NOMO-1 (cell line): ENCODE results near the gene RHBDF1.
A peak's percentile ranks its signal among the peaks of the same experiment; 100 is the strongest.
"Not testable (repeated sequence)": the region's sequence is repeated elsewhere in the genome, so short reads cannot be mapped to it uniquely, and the experiment has no call there.

Experiments used
- DNase-seq, 2 experiments: peaks; one replicate each; lab custom pipeline; 2025; ENCODE audit not compliant: unreplicated experiment in 2 of 2; lab: John Stamatoyannopoulos, UW

The RHBDF1 gene

GRCh38 chr16:60929-61878 is 11.2 kb downstream of the RHBDF1 start:
- no peak for DNase-seq

DNA sequence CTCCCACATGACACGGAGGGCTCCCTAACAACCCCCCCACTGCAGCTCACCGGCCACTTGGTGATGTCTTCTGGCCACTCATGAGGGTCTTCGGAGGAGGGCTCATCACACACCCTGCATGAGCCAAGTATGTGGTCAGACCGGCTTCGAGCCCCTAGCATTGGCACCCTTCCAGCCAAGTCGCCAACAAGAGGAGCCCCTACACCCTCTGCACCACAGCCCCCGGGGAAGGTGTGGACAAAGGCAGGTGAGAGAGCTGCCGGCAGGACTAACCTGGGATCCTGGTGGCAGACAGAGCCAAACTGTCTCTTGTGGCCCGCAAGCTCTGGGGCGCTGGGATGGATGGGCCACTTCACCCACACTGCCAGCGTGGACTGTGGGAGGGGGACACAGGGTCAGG is 12.3 kb downstream of the RHBDF1 start:
- no peak for DNase-seq

GRCh38 chr16:59440-60059 is 12.9 kb downstream of the RHBDF1 start:
- DNase-seq = no peak

GRCh38 chr16:58491-59439 is 13.7 kb downstream of the RHBDF1 start:
- no peak for DNase-seq

DNA sequence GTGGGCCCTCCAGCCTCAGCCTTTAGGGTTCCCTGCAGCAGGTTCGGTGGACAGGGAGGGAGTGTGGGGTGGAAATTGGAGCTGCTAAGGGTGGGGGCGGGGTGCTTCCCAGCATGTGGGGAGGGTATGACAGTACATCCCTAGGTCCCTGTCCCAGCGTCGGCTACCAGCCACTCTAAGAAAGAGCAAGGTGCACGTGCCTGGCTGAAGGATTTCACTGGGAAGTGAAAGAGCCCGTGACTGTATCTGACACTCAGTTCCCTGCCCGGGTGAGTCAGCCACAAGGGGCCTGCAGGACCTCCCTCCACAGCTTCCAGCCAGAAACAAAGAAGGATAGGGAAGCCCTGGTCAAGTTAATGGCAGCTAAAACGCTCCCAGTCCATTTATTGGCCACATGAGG is 14.7 kb downstream of the RHBDF1 start:
- DNase-seq = no peak

GRCh38 chr16:56231-56927 is 16.1 kb downstream of the RHBDF1 start:
- DNase-seq = no peak

- no peak for DNase-seq
Measured at GRCh38 chr16:55571-56136, 16.8 kb downstream of the RHBDF1 start.

- DNase-seq = peak in 1 of 2 experiments; percentile 52
Measured at GRCh38 chr16:54237-54581, 18.2 kb downstream of the RHBDF1 start.

DNA sequence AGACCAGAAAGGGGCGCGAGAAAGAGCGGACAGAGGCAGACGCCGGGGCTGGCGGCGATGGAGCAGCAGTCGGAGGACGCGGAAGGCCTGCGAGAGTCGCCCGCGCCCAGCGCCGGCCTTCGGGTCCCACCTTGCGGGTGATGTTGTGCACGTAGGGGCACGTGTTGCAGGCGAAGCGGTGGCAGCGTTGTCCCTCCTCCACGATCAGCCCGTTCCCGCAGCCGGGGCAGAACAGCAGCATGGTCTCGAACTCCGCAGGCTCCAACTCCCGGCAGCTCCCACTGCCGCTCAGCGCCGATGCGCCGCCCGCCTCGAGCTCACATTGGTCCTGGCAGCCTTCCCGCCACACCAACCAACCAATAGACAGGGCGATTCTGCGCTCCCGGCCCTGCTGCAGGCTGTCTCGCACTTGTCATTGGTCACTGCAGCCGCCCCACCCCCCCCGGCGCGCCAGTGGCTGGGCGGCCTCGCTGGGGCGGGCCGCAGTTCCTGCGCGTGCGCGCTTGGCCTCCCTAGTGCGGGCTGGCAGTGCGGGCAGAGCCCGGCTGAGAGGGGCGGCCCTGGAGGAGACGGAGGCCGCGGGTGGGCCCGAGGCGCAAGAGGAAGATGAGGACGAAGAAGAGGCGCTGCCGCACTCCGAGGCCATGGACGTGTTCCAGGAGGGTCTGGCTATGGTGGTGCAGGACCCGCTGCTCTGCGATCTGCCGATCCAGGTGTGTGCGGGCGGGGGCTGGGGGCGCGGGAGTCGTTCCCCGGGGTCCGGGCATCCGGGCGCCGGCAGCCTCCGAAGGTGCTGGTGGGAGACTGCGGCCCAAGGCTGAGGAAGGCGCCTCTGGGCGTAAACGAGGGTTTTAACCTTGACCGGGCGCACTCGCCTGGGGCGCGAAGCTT is 18.8 kb downstream of the RHBDF1 start, which contains the start of the genes POLR3K and SNRNP25:
Gene POLR3K (minus strand): TSS at position 263 of the 891 bp plus-strand sequence. CDS start 22 bp downstream, at position 241.
Gene SNRNP25 (plus strand): TSS at position 483 of the 891 bp plus-strand sequence. CDS start 189 bp downstream, at position 672.
- peak; percentile 97 to 98 for DNase-seq

DNA sequence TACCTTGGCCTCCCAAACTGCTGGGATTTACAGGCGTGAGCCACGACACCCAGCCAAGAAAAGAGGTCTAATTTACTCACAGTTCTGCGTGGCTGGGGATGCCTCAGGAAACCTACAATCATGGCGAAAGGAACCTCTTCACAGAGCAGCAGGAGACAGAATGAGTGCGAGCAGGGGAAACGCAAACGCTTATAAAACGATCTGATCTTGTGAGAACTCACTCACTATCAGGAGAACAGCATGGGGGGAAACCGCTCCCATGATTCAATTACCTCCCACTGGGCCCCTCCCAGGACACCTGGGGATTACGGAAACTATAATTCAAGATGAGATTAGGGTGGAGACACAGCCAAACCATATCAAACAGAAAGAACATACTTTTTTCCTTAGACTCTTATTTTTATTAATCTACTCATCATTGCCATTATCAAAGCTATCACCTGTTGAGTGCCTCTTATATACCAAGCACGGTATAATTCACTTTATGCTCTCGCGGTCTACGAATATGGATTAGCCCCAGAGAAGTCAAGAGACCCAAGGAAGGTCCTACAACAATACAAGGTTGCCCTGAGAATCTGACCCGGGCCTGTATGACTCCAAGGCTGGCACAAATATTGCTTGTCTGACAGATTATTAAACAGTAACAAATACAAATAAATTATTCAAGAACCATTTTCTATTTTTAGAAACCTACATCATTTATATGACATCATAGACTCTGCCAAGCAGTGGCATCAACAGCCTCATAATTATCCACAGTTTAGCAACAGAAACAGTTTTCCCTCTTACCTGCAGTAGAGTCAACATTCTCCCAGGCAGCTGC is 21.5 kb downstream of the RHBDF1 start:
- no peak for DNase-seq

- no peak for DNase-seq
Measured at GRCh38 chr16:47234-47633, 25.2 kb downstream of the RHBDF1 start.

DNA sequence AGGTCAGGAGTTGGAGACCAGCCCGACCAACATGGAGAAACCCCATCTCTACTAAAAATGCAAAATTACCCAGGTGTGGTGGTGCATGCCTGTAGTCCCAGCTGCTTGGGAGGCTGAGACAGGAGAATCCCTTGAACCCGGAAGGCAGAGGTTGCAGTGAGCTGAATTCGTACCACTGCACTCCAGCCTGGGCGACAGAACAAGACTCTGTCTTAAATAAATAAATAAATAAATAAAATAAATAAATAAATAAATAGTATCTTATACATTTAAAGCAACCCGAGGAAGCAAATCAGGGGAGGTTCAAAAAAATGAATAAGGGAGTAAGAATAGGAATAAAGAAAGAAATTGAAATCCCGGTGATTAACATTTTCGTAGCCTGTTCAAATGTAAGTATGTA is 25.9 kb downstream of the RHBDF1 start:
- DNase-seq = not testable (repeated sequence)

DNA sequence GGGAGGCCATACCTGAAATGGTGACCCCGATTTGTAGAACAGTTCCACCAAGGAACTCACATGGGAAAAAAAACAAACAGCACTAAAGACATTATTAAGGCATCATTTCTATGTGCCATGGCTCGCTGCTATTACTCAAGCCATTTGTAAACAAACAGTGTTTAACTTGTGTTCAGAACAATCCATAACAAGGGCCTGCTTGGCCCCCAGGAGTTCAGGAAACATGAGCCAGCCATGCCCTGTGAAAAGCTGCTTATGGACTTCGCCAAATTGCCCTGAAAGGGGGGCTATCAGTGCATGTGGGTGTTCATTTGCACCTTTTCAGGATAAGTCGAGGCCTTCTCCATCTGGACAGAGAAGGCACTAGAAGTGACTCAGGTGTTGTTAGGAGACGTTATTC is 27.0 kb downstream of the RHBDF1 start:
- no peak for DNase-seq

- no peak for DNase-seq
Measured at GRCh38 chr16:44655-45054, 27.8 kb downstream of the RHBDF1 start.

- no peak for DNase-seq
Measured at GRCh38 chr16:43294-43693, 29.1 kb downstream of the RHBDF1 start.

DNA sequence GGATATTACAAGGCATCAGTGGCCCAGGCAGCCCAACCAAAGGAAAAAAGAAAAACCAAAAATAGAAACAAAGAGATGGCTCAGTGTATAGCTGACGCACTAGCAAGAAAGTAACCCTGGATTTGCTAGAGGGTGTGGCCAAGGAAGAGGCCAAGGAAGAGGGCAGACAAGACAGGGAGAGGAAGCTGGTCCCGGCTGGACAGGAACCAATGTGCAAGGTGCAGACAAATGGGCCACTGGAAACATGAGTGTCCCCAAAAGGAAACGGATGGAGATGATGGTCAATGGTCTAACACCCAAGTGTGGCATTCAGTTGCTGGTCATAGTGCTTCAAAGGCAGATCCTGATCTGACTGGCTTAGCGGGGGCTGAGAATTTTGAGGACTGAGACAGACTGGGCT is 29.7 kb downstream of the RHBDF1 start:
- DNase-seq = no peak

- no peak for DNase-seq
Measured at GRCh38 chr16:42069-42457, 30.4 kb downstream of the RHBDF1 start.

- DNase-seq = no peak
Measured at GRCh38 chr16:41439-42068, 30.9 kb downstream of the RHBDF1 start.
